ENCODE results near the gene CCBE1.

Gene CCBE1

GRCh38 chr18:59684777-59685176, 12.4 kb downstream of the CCBE1 start:
- DNase-seq, result no peak

- no peak for DNase-seq
These were observed 15.7 kb downstream of the CCBE1 start for GRCh38 chr18:59681521-59682004.

GRCh38 chr18:59681051-59681450, 16.2 kb downstream of the CCBE1 start:
- no peak for DNase-seq

- DNase-seq, result no peak
These were observed 21.9 kb downstream of the CCBE1 start for GRCh38 chr18:59675346-59675745.

- DNase-seq, result no peak
These were observed 22.3 kb downstream of the CCBE1 start for GRCh38 chr18:59674903-59675270.

GRCh38 chr18:59674186-59674902, 22.9 kb downstream of the CCBE1 start:
- DNase-seq, result no peak

- DNase-seq, result peak in 6 of 56 donors; percentile 4 to 41 (median 16)
These were observed 24.9 kb downstream of the CCBE1 start for GRCh38 chr18:59672235-59672711.

- no peak for DNase-seq
These were observed 25.7 kb downstream of the CCBE1 start for GRCh38 chr18:59671551-59671950.

- no peak for DNase-seq
These were observed 27.2 kb downstream of the CCBE1 start for GRCh38 chr18:59669872-59670657.

GRCh38 chr18:59667488-59667887, 29.7 kb downstream of the CCBE1 start:
- no peak for DNase-seq

GRCh38 chr18:59666007-59666402, 31.2 kb downstream of the CCBE1 start:
- DNase-seq, result peak in 1 of 56 donors; percentile 45

GRCh38 chr18:59665057-59666006, 31.9 kb downstream of the CCBE1 start:
- DNase-seq, result peak in 2 of 56 donors; percentile 10 to 45

- no peak for DNase-seq
These were observed 32.9 kb downstream of the CCBE1 start for GRCh38 chr18:59664329-59664728.

- DNase-seq, result no peak
These were observed 34.1 kb downstream of the CCBE1 start for GRCh38 chr18:59663096-59663495.

GRCh38 chr18:59661891-59662701, 35.1 kb downstream of the CCBE1 start:
- no peak for DNase-seq

GRCh38 chr18:59660786-59661743, 36.2 kb downstream of the CCBE1 start:
- DNase-seq, result no peak

GRCh38 chr18:59660366-59660765, 36.9 kb downstream of the CCBE1 start:
- DNase-seq, result no peak

- DNase-seq, result no peak
These were observed 37.6 kb downstream of the CCBE1 start for GRCh38 chr18:59659508-59660170.

- DNase-seq, result no peak
These were observed 38.3 kb downstream of the CCBE1 start for GRCh38 chr18:59658941-59659340.

Measured in amygdala (tissue), 56 donors.